HG03108 (cell line): ENCODE data around the gene PDPK1.
"Not testable (repeated sequence)": the region's sequence is repeated elsewhere in the genome, so short reads cannot be mapped to it uniquely, and the experiment has no call there.

Experiments used
- ATAC-seq: cut with Tn5 transposase; IDR thresholded peaks from one replicate; pipeline ENCODE4 v1.9.1; 2021; ENCODE audit warnings: moderate library complexity; ENCODE audit not compliant: unreplicated experiment

The PDPK1 gene

GRCh38 chr16:2520784-2521531 is 16.9 kb upstream of the PDPK1 start:
- no peak for ATAC-seq

- no peak for ATAC-seq
These were observed 14.0 kb upstream of the PDPK1 start for GRCh38 chr16:2523801-2524231.

GRCh38 chr16:2524339-2524938 is 13.4 kb upstream of the PDPK1 start:
- no peak for ATAC-seq

GRCh38 chr16:2526135-2526534 is 11.7 kb upstream of the PDPK1 start:
- ATAC-seq: no peak

- no peak for ATAC-seq
These were observed 10.6 kb upstream of the PDPK1 start for GRCh38 chr16:2527071-2527783.

- ATAC-seq: no peak
These were observed 10.1 kb upstream of the PDPK1 start for GRCh38 chr16:2527784-2528100.

GRCh38 chr16:2528161-2529060 is 9.4 kb upstream of the PDPK1 start:
- ATAC-seq: no peak

- ATAC-seq: no peak
These were observed 8.5 kb upstream of the PDPK1 start for GRCh38 chr16:2529061-2529931.

- ATAC-seq: no peak
These were observed 7.7 kb upstream of the PDPK1 start for GRCh38 chr16:2529961-2530628.

- ATAC-seq: no peak
These were observed 7.0 kb upstream of the PDPK1 start for GRCh38 chr16:2530629-2531318.

- no peak for ATAC-seq
These were observed 6.5 kb upstream of the PDPK1 start, which contains the start of gene CEMP1 for GRCh38 chr16:2531371-2531695. CEMP1 (minus strand) TSS chr16:2531408; CDS start chr16:2531073, 335 bp downstream.

GRCh38 chr16:2531696-2532493 is 5.9 kb upstream of the PDPK1 start:
- ATAC-seq: peak; percentile 80

GRCh38 chr16:2532494-2533141 is 5.2 kb upstream of the PDPK1 start:
- ATAC-seq: no peak

- ATAC-seq: not testable (repeated sequence)
These were observed 4.6 kb upstream of the PDPK1 start for GRCh38 chr16:2533142-2533755.

- no peak for ATAC-seq
These were observed 3.9 kb upstream of the PDPK1 start for GRCh38 chr16:2533912-2534311.

GRCh38 chr16:2534335-2534734 is 3.5 kb upstream of the PDPK1 start:
- ATAC-seq: not testable (repeated sequence)

- ATAC-seq: no peak
These were observed 2.2 kb upstream of the PDPK1 start for GRCh38 chr16:2535625-2536013.
